GM19025 (cell line): ENCODE measurements around the gene CCL22.

ENCODE experiments used
- ATAC-seq: cut with Tn5 transposase; IDR thresholded peaks from one replicate; pipeline ENCODE4 v1.9.1; 2021; ENCODE audit warnings: mild to moderate bottlenecking, low read depth, moderate library complexity; ENCODE audit not compliant: unreplicated experiment

CCL22 gene

DNA sequence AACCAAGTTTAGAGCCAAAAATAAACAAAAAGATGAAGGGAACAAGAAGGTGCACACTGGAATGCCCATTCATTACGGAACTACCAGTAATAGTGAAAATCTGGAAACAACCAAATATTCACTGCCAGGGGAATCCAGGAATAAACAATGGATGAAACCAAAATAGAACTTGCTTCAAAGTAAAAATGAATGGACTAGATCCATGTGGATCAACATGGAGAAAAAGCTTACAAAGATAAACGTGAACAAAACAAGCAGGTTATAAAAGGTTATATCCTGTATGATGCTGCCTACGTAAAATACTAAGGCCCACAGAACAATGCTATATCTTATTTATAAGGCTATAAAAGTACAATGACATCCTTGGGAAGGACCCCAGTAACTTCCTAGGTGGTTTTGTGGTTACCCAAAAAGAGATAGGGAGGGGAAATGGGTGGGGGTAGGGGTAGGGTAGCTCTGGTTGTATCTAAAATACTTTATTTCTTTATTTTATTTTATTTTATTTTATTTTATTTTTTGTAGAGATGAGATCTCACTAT lies 12.8 kb upstream of the CCL22 start:
- no peak for ATAC-seq

DNA sequence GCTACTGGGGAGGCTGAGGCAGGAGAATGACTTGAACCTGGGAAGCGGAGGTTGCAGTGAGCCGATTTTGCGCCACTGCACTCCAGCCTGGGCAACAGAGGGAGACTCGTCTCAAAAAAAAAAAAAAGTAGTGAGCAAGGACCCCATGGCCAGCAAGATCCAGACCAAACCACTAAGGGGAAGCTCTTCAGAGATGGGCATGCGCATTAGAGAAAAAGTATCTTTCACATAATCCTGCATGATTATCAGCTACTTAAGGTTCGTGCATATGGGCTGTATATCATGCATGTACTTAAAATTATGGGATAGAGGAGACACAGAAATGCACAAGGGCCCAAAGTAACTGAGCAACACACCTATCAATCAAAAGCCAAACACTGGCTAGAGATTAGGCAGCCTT lies 10.7 kb upstream of the CCL22 start:
- ATAC-seq = no peak

DNA sequence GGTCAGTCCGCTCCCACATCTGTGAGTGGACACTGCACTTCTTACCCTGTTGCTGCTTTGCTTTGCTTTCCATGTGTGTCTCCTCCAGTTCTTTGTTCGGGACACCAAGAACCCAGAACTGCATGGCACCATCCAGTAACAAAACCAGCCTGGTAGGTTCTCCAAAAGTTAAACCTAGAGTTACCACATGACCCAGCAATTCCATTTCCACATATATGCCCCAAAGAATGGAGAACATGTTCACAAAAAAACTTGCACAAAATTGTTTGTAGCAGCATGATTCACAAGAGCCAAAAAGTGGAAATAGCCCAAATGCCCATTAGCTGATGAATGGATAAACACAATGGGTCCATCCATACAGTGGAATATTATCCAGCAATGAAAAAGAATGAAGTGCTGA lies 10.3 kb upstream of the CCL22 start:
- no peak for ATAC-seq

DNA sequence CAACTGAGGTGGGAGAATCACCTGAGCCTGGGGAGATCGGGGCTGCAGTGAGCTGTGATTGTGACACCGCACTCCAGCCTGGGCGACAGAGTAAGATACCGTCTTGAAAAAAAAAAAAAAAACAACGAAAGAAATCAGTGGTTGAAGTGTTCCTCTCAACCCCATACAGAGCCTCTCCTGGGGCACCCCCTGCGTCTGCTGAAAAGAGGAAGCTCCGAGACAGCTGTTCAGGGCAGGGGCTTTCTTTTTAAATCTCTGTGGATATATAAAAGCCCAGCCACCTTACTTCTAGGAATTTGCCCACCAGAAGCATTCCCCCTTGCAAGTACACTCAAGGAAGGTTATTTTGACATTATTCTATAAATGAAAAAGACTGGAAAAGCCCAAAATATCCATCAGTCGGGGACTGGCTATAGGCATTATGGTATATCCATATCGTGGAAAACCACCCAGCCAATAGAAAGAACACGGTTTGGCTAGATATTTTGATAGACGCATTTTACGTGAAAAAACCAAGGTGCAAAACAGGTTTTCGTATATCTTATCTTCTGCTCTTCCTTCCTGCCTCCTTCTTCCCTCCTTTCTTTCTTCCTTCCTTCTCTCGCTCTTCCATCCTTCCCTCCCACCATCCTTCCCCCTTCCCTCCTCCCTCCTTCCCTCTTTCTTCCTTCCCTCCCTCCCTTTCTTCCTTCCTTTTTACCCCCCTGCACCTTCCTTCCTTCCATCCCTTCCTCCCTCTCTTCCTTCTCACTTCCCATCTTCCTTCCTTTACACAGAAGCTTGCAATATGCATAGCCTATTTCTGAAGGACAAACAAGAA lies 9.2 kb upstream of the CCL22 start:
- peak; percentile 91 for ATAC-seq

DNA sequence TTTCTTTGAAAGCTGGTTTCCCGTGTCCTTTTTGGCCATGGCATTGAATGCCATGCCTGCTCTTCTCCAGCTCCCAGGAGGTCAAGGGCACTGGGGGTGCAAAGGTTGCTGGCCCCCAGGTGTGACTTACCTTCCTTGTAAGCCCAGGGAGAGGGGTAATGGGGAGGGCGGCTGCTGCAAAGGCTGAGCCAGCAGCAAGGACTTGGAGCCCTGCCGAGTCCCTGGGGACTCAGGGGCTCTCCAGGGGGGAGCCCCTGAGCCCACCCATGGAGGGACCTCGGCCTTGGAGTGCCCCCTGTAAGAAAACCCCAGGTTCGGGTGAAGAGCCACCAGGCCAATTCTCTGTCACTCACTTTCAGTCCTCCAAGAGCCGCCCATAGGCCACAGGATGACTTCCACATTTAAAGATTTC lies 5.9 kb upstream of the CCL22 start:
- ATAC-seq = no peak

DNA sequence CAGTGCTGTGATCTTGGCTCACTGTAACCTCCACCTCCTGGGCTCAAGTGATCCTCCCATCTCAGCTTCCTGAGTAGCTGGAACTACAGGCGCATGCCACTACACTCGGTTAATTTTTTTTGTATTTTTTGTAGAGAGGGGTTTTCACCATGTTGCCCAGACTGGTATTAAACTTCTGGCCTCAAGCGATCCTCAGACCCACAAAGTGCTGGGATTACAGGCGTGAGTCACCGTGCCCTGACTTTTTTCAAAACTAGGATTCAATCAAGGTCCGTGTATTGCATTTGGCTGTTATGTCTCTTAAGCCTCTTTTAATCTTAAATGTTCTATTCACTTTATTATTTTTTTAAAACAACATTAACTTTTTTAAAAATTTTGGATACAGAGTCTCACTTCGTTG lies 4.3 kb upstream of the CCL22 start:
- ATAC-seq = no peak

DNA sequence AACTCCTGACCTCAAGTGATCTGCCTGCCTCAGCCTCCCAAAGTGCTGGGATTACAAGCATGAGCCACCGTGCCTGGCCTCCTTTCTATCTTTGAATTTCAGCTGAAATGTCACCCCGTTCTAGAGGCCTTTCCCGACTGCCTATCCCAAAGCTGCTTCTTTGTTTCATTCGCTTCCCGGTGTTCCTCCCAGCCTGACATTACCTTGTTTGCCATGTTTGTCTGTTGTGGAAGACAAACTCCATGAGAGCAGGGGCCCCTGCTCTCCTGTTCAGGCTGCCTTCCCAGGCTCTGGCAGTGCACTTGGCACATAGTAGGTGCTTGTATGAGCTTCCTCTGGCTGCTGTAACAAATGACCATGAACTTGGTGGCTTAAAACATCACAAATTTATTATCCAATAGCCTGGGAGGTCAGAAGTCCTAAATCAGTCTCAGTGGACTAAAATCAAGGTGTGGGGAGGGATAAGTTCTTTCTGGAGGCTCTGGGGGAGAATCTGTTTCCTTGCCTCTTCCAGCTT lies 2.6 kb upstream of the CCL22 start:
- no peak for ATAC-seq

DNA sequence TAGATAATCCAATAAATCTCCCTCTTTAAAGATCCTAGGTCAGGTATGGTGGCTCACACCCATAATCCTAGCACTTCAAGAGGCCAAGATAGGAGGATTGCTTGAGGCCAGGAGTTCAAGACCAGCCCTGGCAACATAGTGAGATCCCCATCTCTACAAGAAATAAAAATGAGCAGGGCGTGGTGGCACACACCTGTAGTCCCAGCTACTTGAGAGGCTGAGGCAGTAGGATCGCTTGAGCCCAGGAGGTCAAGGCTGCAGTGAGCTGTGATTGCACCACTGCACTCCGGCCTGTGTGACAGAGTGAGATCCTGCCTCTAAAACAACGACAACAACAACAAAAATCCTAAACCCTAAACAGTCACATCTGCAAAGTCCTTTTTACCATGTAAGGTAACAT lies 2.0 kb upstream of the CCL22 start:
- ATAC-seq = no peak

DNA sequence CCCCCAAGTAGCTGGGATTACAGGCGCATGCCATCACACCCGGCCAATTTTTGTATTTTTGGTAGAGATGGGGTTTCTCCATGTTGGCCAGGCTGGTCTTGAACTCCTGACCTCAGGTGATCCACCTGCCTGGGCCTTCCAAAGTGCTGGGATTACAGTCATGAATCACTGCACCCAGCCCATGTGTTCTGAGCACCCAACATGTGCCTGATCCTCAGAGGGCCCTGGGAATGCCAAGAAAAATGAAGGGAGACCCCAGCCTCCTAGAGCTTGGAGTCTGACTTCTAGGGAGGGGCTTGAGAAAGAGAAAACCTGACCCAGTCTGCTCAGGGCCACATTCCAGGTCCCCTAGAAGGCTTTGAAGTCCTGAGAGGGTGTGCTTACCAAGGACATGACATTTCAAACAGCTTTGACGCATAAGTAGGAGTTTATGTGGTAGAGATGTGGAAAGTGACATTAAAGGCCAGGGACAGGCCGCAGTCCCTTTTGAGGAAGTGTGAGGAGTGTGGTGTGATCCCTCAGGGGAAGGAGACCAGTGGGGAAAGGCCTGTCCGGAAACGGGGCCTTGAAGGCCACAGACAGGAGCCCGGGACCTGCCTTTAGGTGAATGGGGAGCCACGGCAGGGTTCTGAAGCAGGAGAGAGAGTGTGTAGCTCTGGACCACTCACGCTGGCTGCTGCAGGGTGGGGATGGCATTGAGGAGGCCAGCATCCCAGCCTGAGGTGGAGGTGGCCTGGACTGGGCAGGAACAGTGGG lies 1.1 kb upstream of the CCL22 start:
- ATAC-seq = no peak

DNA sequence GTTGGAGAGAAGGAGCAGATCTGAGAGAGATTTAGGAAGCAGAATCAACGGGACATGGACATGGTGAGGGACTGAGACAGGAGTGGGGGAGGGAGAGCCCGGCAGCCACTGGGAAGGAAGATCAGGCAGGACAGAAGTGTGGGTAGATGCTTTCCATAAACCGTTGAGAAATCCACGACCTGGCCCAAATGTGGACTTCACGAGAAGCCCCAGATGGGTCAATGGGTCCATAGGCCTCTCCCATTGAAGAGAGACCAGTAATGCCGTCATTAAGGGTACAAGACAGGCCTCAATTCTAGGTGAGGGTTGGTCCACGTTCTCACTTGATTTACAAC lies 530 bp upstream of the CCL22 start:
- ATAC-seq = no peak

DNA sequence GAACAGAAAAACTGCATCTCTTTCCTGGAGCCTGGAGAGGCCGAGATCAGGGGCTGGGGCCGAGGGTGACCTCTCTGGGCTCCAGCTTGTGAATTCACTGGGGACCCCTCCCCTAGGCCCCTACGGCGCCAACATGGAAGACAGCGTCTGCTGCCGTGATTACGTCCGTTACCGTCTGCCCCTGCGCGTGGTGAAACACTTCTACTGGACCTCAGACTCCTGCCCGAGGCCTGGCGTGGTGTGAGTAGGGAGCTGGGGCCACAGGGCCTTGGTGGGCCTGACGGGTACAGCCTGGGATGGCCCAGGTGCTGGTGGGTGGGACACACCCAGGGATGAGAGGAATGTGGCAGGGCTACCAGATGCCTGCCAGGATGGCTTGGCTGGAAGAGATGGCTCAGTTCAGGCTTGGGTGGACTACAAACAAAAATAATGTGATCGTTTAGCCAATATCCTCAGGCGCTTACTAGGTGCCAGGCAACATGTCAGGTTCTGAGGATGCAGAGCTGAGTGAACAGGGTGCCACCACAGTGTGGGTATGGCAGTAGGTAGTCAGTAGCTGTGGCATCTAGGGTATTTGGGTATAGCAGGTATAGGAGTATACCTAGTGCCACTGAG lies 1.8 kb downstream of the CCL22 start:
- ATAC-seq = no peak

DNA sequence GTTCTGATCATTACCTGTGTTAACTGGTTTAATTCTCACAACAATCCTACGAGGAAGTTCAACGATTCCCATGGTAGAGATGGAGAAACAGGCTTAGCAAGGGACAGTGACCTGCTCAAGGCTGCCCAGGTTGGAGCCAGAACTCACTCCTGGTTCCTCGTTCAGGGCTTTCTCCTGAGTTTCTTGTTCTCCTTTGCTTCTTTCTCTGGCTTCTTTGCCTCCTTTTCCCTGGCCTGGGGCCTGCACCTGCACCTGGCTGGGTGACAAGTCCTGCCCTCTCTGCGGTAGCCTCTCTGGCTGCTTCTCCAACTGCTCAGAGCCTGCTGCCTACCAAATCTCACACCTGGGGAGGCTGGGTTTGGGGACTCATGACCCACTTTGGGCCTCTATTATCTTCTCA lies 2.8 kb downstream of the CCL22 start:
- no peak for ATAC-seq

DNA sequence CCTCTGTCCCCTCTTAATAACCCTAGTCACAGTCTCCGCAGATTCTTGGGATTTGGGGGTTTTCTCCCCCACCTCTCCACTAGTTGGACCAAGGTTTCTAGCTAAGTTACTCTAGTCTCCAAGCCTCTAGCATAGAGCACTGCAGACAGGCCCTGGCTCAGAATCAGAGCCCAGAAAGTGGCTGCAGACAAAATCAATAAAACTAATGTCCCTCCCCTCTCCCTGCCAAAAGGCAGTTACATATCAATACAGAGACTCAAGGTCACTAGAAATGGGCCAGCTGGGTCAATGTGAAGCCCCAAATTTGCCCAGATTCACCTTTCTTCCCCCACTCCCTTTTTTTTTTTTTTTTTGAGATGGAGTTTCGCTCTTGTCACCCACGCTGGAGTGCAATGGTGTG lies 5.6 kb downstream of the CCL22 start:
- ATAC-seq = no peak

DNA sequence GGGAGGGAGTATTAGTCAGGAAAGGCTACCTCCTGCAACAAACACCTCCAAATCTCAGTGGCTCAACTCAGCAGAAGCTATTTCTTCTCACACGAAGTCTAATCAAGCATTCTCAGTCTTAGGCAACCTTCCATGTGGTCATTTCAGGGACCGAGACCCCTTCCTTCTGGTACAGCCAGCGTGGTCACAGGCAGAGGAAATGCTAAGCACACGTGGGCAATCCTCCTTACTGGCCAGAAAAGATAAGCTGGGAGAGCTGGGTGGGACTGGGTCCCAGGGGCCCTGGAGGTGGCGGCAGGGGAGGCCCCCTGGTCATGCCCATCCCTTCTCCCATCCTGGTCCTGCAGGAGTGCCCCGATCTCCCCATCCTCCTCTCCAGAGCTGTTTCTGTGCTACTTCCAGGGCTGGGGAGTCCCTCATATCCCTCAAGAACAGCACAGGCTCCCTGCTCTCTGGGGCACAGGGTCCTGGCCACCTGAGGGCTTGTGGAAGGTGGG lies 8.0 kb downstream of the CCL22 start:
- ATAC-seq = no peak

DNA sequence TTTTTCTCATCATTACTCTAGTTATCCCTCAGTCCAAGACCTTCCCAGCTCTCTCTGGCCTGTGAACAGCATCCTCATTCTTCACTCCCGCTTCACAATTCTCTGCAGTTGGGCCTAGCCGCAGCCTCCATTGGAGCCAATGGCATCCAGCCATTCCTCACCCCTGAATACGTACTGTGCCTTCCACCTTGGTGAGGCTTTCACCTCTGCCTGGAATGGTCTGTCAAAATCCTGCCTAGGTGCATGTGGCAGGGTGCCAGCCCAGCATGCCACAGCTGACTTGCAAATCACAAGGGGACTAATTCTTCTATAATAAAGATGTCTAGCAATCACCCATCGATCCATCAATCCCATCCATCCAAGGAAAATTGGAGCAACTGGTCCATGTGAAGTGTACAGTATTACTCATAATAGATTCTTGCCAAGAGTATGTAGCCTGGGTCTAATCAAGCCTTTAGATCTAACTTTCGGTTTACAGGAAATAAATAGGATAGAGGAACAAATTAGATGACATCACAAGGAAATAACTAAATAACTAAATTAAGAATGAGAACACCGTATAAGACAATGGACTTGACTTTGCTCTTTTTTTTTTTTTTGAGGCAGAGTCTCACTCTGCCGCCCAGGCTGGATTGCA lies 8.7 kb downstream of the CCL22 start:
- no peak for ATAC-seq

DNA sequence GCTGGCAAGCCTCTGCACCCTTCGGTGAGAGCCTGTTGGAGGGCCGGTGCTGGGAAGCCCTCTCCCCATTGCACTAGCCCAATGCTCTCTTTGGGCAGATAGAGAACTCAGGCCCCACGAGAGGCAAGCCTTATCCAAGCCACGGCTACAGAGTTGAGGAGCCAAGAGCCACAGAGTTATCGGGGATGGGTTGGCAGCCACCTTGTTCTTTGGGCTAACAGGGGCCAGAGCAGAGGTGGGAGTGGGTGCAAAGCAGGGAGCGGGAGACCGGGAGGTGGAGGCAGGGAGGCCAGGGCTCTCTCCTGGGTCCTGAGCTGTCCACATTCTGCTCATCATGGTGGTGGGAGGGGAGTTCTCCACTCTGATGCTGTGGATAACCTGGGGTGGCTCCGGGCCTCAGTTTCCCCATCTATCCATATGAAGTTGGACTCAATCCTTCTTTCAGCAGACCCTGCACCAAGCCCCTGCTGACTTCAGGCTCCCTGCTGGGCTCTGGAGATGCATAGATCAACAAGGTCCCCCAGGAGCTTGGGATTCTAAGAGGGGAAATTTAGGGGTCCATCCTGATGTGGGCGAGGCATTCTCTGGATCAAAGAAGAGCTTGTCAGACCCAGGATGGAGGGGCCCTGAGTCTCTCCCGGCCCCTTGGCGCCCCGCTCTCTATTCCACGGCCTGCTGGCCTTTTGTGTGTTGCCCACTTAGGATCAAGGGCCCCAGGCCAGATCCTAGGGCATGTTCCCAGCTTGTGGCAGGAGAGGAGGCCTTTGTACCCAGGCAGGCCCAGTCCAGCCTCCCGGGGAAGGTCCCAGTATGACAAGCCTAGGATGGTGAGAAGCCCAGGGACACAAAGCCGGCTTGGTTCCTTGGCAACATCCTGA lies 13.2 kb downstream of the CCL22 start:
- ATAC-seq = no peak

DNA sequence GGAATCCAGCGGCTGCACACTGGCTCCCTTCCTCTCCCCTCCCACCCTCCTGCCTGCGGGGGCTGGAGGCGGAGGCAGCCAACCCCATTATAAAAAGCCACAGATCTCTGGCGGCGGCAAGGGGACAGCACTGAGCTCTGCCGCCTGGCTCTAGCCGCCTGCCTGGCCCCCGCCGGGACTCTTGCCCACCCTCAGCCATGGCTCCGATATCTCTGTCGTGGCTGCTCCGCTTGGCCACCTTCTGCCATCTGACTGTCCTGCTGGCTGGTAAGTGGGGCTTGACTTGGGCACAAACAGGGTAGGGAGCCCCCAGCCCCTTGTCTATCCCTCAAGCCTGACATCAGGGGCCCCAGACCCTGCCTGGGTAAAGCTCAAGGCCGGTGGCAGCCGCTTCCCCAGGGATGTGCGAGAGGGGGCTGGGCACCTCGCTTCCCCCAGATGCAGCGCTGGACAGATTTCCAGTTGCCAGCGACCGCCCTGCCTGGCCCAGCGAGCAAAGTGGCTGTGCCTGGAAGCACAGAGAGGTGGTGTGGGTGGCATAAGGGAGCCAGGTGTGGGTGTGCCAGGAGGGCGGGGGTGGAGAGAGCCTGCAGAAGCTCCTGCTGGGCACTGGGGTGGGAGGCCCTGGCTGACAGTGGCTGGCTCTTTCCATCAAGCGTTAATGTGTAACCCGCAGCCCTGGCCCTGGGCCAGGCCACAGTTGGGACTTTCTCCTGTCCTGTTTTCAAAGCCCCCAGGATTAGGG lies 14.0 kb downstream of the CCL22 start, which contains the start of gene CX3CL1:
TSS of gene CX3CL1 (plus strand) at position 119 of the 745 bp plus-strand sequence. CDS start at position 198, 79 bp downstream.
- no peak for ATAC-seq

DNA sequence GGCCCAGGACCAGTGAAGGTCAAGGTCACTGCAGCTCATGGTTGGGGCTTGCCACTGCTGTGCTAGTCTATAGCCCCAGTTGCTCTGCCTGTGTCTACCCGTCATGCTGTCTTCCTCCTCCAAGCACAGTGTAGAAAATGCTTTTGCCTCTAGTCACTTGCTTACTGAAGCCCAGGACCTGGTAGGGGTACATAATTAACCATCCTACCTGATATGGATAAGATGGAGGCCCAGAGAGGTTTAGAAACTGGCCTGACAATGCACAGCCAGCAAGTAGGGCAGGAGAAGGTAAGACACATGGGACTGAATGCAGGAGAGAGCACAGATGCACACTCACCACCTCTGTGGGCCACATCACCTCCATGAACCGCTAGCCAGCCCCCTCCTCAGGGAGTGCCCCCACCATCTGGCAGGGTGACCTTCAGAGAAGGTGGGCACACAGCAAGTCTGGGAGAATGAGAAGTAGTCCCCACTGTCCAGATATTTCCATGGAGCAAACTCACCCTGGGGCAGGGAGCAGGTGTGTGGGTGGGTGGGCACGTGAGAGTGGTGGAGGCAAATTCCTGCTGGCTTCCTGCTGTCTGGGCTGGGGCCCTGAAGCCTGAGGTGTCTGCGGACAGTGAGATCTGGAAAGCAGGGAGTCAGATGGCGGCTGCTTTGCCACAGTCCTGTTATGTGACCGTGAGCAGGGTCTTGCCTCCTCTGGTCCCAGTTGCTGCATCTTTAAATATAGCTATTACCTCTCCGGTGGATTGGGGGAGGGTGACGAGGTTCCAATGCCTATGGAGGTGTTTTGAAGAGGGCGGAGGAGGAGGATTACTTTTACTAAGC lies 14.7 kb downstream of the CCL22 start:
- no peak for ATAC-seq
